Right cardiac atrium (tissue), 5 donors: Measurements from ENCODE around the gene PURA. TPM values are rescaled to one million over a fixed set of nuclear protein-coding genes. Genes with fewer than 3 reads are reported as not detected.

Source experiments
- ATAC-seq, 2 donors: fragments of 200-7000 bp; cut with Tn5 transposase; one replicate each; pipeline versions ENCODE4 v1.8.0 to v1.9.1; 2020; ENCODE audit warnings: moderate library complexity in 2 of 2, mild to moderate bottlenecking in 1 of 2
- DNase-seq, 3 donors: peaks; one replicate each; pipeline ENCODE4 v3.0.0-alpha.2; 2020
- H3K27ac ChIP-seq: one replicate; pipeline ENCODE4 v1.5.1; 2013; ENCODE audit warnings: mild to moderate bottlenecking, low read length, control low read depth, moderate library complexity
- H3K27me3 ChIP-seq: one replicate; pipeline ENCODE4 v1.6.1; 2013; ENCODE audit not compliant: control insufficient read depth, insufficient read depth
- H3K4me1 ChIP-seq: one replicate; pipeline ENCODE4 v1.6.1; 2013; ENCODE audit warnings: low read length; ENCODE audit not compliant: control insufficient read depth, insufficient read depth
- H3K4me3 ChIP-seq: one replicate; pipeline ENCODE4 v1.5.1; 2013; ENCODE audit warnings: low read length, control low read depth
- H3K9me3 ChIP-seq: one replicate; pipeline ENCODE4 v1.6.1; 2013; ENCODE audit warnings: low read length; ENCODE audit not compliant: control insufficient read depth
- WGBS: extraction: QIAGEN DNeasy Blood & Tissue Kit; methylation state at CpG from one replicate; pipeline ENCODE4 v1.1.7; 2013; 5-methylcytosine and 5-hydroxymethylcytosine counted together
- intact Hi-C, 4 donors: fragments of 100-400 bp; cut with DNase I; formaldehyde crosslinking; loops; one replicate each; pipeline versions ENCODE4 v1.11.0 to v1.14.0; 2022 to 2023
- polyA plus RNA-seq: library from polyadenylated mRNA; stranded (reverse); fragments of 200-250 nt; gene quantifications from one replicate; pipeline ENCODE4 v1.2.3, GENCODE V29; 2013
- total RNA-seq, 4 donors: library from RNA; stranded (reverse); fragmentation: NEBNext Ultra II Directional; extraction: Animal tissue kit (Norgen Biotek cat#: 25700); gene quantifications; one replicate each; pipeline ENCODE4 v1.2.1, GENCODE V29; 2021
- donor health status: healthy with polysubstance abuse.
- donor health status: DM: no; HTN: yes; CAD: no.
- donor health status: DM: no; HTN: no; CAD: no.
- donor health status: DM: no; HTN: yes; CAD: no; lungs with severe emphysema.
- donor health status: DM: yes; HTN: yes; CAD: no.

Gene PURA
- total and polyA plus RNA-seq, 5 donors: 6.1 to 37.1 (median 32.1) TPM

- no peak for ATAC-seq
- intact Hi-C loops: no loop called here
- WGBS: 73% methylated on average over 5 of the region's 5 CpGs
Observed at GRCh38 chr5:140162781-140163180, 48.9 kb downstream of the PURA start.

GRCh38 chr5:140165101-140165922 lies 51.4 kb downstream of the PURA start:
- intact Hi-C loops: no loop called here
- H3K27me3 ChIP-seq: no peaks in the 10 kb centered on the region
- H3K4me1 ChIP-seq: no peaks in the 10 kb centered on the region
- WGBS: 64% methylated on average over 5 of the region's 5 CpGs
- H3K9me3 ChIP-seq: no peaks in the 10 kb centered on the region
- H3K27ac ChIP-seq: no peak overlapping the region
- peak; percentile 89 to 93 for ATAC-seq
- DNase-seq: peak in 2 of 3 donors; percentile 53 to 62
- no peak overlapping the region for H3K4me3 ChIP-seq

More at GRCh38 chr5:140162781-140163180, 48.9 kb downstream of the PURA start:
- Histone ChIP-seq H3K27ac (no peak overlapping the region), H3K27me3 (no peaks in the 10 kb centered on the region), H3K4me3 (no peak overlapping the region), H3K4me1 (no peaks in the 10 kb centered on the region), H3K9me3 (no peaks in the 10 kb centered on the region)
- peak in 1 of 3 donors; percentile 30 for DNase-seq

GRCh38 chr5:140165923-140166270 lies 52.0 kb downstream of the PURA start:
- no peaks in the 10 kb centered on the region for H3K9me3 ChIP-seq
- no peak overlapping the region for H3K27ac ChIP-seq
- ATAC-seq (no peak), DNase-seq (peak in 1 of 3 donors; percentile 49)
- intact Hi-C loops: no loop called here
- no peak overlapping the region for H3K4me3 ChIP-seq
- H3K4me1 ChIP-seq: no peaks in the 10 kb centered on the region
- WGBS: 65% methylated on average over 4 of the region's 4 CpGs
- H3K27me3 ChIP-seq: no peaks in the 10 kb centered on the region

- H3K9me3 ChIP-seq: no peaks in the 10 kb centered on the region
- intact Hi-C loops: no loop called here
- H3K4me1 ChIP-seq: no peaks in the 10 kb centered on the region
- no peak for ATAC-seq
- no peak overlapping the region for H3K27ac ChIP-seq
- no peak overlapping the region for H3K4me3 ChIP-seq
- peak in 1 of 3 donors; percentile 3 for DNase-seq
- H3K27me3 ChIP-seq: no peaks in the 10 kb centered on the region
Observed at GRCh38 chr5:140166911-140167310, 53.0 kb downstream of the PURA start.

- H3K9me3 ChIP-seq: no peaks in the 10 kb centered on the region
- DNase-seq (no peak), ATAC-seq (no peak)
- H3K4me1 ChIP-seq: no peaks in the 10 kb centered on the region
- 98% methylated on average over 2 of the region's 2 CpGs for WGBS
- intact Hi-C loops: no loop called here
- H3K27ac ChIP-seq: no peak overlapping the region
- H3K27me3 ChIP-seq: no peaks in the 10 kb centered on the region
- H3K4me3 ChIP-seq: no peak overlapping the region
Observed at GRCh38 chr5:140168371-140168770, 54.5 kb downstream of the PURA start.

GRCh38 chr5:140169410-140169809 lies 55.5 kb downstream of the PURA start:
- Histone ChIP-seq H3K27me3 (no peaks in the 10 kb centered on the region), H3K9me3 (no peaks in the 10 kb centered on the region), H3K4me3 (no peak overlapping the region), H3K4me1 (no peaks in the 10 kb centered on the region), H3K27ac (no peak overlapping the region)
- DNase-seq (no peak), ATAC-seq (no peak)
- intact Hi-C loops: no loop called here
- WGBS: 89% methylated on average over 1 of the region's 1 CpG

GRCh38 chr5:140172483-140172882 lies 58.6 kb downstream of the PURA start:
- ATAC-seq: no peak
- Histone ChIP-seq H3K27me3 (no peaks in the 10 kb centered on the region), H3K4me1 (peaks cover 5% of the 10 kb centered on the region), H3K9me3 (no peaks in the 10 kb centered on the region), H3K27ac (no peak overlapping the region), H3K4me3 (no peak overlapping the region)
- DNase-seq: no peak
- intact Hi-C loops: loop anchor here in 1 of 4 donors (10.0 kb wide), 1 partner anchor 172 kb away; the partner anchor contains the start of gene HBEGF
- WGBS: 82% methylated on average over 2 of the region's 2 CpGs

GRCh38 chr5:140174014-140174413 lies 60.1 kb downstream of the PURA start:
- Histone ChIP-seq H3K4me3 (no peak overlapping the region), H3K9me3 (no peaks in the 10 kb centered on the region), H3K27me3 (no peaks in the 10 kb centered on the region), H3K27ac (no peak overlapping the region), H3K4me1 (peaks cover 5% of the 10 kb centered on the region)
- no peak for ATAC-seq
- WGBS: 75% methylated on average over 2 of the region's 2 CpGs
- DNase-seq: no peak
- intact Hi-C loops: loop anchor here in 1 of 4 donors (10.0 kb wide), 1 partner anchor 171 kb away; the partner anchor contains the start of gene HBEGF

GRCh38 chr5:140174465-140175366 lies 60.8 kb downstream of the PURA start, which contains the start of gene CYSTM1:
Gene CYSTM1, plus strand, starts transcription at chr5:140175188. Its CDS starts 19,278 bp downstream, at chr5:140194466.
- ATAC-seq: peak; percentile 95 to 96
- peak within 1 kb of the TSS; percentile 67 for H3K4me3 ChIP-seq
- intact Hi-C loops: loop anchor here in 2 of 4 donors (5.0 to 10.0 kb wide), 4 partner anchors 48 to 173 kb away; partner anchors contain the start of gene HBEGF (in 2 of the 2)
- no peaks in the 10 kb centered on the region for H3K9me3 ChIP-seq
- peak; percentile 97 to 99 (median 98) for DNase-seq
- H3K27ac ChIP-seq: peak within 1 kb of the TSS; percentile 86
- H3K27me3 ChIP-seq: no peaks in the 10 kb centered on the region
- H3K4me1 ChIP-seq: peaks cover 5% of the 10 kb centered on the region
- WGBS: 2% methylated on average over 61 of the region's 61 CpGs
